Fibroblast of skin of left quadriceps (primary cell): ENCODE data around the gene CNTN5.
"Not testable (repeated sequence)": the region's sequence is repeated elsewhere in the genome, so short reads cannot be mapped to it uniquely, and the experiment has no call there.

Experiments used
- DNase-seq, 2 experiments: peaks; one replicate each; pipeline ENCODE4 v3.0.0-alpha.2; 2013; ENCODE audit warnings: low read depth in 2 of 2

The CNTN5 gene

GRCh38 chr11:99275521-99275920 lies 254.8 kb downstream of the CNTN5 start:
- peak; percentile 6 to 8 for DNase-seq

DNA sequence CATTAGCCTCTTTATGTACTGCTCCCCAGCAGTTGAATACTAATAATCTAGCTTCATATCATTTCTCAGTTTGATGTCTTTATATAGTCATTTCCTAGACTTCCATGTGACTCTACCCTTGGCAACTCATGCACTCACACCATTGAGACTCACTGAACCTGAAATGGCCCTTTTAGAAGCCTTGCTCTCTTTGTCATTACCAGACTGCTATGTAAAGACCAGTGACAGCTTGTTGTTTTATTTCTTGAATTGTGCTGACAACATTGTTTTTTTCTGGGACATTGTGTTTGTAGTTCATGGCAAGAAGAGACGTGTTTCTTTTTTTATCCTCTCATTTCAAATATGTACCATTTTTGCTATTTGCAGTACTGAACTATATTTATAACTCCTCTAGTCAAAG lies 256.5 kb downstream of the CNTN5 start:
- DNase-seq, result no peak

DNA sequence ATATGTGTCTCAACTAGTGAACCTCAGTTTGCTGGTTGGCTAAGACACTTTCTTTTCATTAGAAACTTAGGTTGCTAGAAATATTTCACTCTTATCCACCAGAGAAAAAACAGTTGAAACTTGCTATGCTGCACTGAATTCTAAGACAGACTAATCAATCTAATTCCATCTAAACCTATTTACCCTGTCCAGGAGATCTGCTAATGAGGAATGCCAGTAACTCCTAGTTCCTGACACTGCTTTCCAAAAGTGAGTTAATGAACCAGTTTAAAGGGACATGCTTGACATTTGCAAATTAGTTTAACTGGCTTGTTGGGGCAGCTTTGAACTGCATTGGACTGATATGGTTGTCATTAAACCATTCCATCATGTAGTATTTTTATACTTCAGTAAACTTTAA lies 258.5 kb downstream of the CNTN5 start:
- no peak for DNase-seq

- DNase-seq, result no peak
Measured at GRCh38 chr11:99281331-99281730, 260.6 kb downstream of the CNTN5 start.

- not testable (repeated sequence) for DNase-seq
Measured at GRCh38 chr11:99297925-99298324, 277.2 kb downstream of the CNTN5 start.

- DNase-seq, result no peak
Measured at GRCh38 chr11:99307510-99308088, 286.9 kb downstream of the CNTN5 start.

GRCh38 chr11:99311870-99312269 lies 291.1 kb downstream of the CNTN5 start:
- DNase-seq, result no peak

DNA sequence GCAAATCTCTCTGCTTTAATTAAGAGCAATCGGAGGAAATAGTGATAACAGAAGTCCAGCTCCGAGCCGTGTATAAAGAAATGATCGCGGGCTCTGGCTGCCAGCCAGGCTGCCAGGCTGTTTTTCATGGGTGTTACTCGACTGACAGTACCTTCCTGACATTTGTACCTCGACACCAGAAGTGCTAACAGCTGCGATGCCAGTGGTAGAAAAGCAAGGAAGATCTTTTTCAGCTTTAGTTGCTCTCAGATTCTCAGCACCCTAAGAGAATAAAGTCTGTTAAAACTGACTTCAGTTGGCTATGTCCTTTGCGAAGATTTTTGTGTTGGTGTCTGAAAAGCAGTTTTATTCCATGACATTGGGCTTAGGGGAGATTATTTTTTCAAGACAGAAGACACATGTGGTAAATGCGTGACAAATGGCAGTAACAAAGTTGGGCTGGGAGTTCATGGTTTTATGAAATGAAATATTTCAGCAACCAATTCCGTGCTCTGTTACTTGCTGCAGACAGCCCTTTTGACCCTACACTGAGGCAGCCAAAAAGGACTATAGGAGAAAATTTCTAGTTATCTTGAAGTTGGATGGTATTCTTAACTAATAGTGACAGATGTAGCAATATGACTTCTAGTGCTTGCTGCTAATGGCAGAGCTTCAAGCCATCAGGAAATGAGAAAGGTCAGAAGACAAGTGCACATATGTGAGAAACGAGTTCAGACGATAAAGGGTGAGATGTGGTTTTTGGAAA lies 296.2 kb downstream of the CNTN5 start:
- DNase-seq, result peak; percentile 30 to 33

GRCh38 chr11:99320769-99321290 lies 300.1 kb downstream of the CNTN5 start:
- DNase-seq, result no peak

DNA sequence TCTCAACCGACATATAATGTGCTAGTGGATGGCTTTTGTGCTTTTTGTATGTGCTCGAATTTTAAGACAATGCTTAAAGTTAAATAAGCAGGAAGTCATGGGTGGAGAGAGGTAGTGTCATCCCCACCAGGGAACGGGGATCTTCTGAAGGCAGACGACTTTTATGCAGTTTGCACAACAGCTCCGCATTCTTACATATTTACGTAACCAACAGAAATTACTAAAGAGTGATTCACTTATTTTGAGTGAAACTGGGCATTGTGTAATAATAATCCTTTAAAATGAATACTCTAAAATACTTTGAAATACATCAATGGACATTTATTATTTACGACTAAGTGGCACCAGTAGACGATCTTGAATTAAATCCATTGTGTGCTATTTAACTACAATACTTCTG lies 305.1 kb downstream of the CNTN5 start:
- DNase-seq, result peak; percentile 64 to 65

GRCh38 chr11:99327066-99327465 lies 306.3 kb downstream of the CNTN5 start:
- no peak for DNase-seq

- peak; percentile 9 to 13 for DNase-seq
Measured at GRCh38 chr11:99327527-99327926, 306.8 kb downstream of the CNTN5 start.

DNA sequence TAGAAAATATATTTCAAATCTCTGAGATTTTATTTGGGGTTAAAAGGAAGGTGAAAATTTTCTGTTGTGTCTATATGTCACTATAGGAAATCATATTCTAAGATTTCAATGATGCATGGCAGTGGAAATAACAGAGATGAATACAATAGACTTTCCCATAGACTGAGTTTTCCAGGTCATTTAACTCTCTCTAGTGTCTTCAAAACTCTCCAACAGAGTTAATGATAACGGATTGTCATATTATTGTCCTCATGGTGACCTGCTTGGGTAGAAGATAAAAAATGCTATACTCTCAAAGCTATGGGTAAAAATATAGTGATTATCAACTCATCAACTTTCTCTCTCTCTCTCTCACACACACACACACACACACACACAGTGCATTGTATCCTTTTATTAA lies 312.9 kb downstream of the CNTN5 start:
- no peak for DNase-seq

DNA sequence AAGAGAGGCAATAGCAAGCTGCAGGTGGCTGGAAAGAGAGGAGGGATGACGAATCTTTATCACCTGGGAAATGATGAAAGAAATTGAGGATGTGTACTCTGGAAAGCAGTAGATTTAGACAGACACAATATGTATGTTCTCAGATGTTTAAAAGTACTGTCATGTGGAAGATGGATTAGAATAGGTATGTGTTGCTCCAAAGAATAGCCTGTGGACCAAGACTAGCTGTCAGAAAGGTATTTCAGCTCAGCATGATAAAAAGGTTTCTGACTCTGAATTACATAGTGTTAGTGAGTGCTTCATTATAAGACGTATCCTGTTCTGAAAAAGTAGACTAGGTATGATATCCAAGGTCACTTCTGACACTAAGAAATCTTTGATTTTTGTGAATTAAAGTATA lies 322.4 kb downstream of the CNTN5 start:
- no peak for DNase-seq

DNA sequence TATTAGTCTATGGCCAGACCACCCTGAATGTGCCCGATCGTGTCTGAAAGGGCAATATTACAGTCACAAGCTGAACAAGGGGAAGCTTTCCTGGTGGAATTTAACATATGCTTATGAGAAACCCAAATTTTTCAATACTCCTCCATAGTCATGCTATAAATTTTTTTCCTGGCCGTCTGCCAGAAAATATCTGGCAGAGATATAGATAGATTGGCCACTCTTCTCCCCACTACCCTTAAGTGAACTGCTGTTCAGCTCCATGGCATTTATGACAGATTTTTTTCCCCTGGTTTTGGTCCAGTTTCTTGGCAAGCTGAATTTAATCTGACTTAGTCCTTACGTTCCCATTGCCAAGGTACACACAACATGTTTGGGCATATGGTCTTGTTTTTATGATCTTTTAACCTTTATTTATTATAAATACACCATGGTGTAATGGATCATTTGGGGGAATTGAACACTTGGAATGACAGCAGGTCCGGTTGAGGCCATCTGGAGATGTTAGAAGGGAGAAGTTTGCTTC lies 328.5 kb downstream of the CNTN5 start:
- DNase-seq, result no peak

- DNase-seq, result no peak
Measured at GRCh38 chr11:99351624-99352023, 330.9 kb downstream of the CNTN5 start.

DNA sequence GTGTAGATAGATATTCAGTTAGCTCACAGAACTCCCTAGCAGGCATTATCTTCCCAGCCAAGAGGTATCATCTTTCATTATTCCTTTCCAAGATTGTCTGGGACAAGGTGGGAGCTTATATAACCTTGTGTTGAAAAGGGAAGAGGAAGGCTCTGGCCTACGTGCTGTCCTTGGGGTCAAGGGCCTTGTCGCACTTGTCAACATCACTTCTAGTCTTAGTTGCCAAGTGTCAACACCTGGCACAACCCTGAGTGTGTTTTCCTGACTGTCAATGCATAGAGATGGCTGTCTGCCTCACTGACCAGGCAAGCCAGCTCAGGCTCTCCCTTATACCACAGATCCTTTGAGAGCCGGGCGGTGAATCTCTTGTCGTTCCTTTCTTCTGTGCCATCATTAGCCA lies 331.9 kb downstream of the CNTN5 start:
- no peak for DNase-seq

GRCh38 chr11:99366546-99366945 lies 345.8 kb downstream of the CNTN5 start:
- DNase-seq, result no peak

DNA sequence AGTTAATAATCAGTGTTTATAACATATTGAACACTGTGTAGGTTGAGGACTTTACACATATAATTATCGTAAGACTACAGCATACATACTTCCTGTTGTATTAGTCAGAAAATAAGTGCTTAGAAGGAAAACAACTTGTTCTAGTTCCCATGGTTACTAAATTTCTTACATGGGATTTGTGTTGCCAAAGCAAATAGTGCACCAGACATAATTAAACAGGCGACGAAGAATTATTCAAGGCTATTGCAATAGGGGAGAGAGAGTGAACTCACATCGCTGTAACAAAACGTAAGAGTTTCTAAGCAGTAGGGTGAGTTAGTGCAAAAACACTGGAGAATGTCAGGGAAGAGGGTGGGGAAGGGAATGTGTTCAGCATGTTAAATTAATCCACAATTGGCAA lies 347.8 kb downstream of the CNTN5 start:
- no peak for DNase-seq

- DNase-seq, result peak; percentile 6 to 11
Measured at GRCh38 chr11:99370549-99371216, 349.9 kb downstream of the CNTN5 start.

DNA sequence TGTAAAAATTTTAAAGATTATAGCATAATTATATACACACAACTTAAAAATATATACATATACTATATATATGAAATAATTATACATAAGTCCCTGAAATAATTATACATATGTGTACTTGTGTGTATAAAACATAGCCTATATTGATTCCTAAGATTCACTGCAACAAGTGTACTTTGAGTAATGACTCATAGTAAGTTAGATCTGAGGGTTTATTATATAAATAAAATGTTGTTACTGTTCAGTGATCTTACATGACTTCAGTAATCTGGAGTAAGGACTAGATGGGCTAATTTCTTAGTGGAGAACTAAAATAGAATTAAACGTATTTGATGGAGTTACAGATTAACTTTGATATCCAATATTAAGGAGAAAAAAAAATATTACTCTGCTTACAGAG lies 350.5 kb downstream of the CNTN5 start:
- DNase-seq, result no peak

DNA sequence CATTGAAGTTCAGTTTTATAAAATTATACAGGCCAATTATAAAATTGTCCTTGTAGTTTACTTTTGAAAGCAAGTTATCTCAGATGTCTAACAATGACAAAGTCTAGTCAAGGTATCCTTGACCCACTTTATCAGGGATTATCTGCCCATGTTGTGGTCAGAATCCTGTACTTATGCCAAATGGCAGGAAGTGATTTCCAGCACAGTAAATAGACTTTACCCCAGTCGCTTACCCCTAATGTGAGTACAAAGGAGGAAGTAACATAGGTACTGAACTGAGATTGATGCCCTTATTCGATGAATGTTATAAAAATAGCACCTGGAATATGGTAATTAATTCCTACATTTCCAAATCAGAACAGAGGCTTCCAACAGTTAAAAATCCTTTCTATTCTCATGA lies 355.7 kb downstream of the CNTN5 start:
- no peak for DNase-seq
